ENCODE results near the gene IL37.
"Not testable (repeated sequence)": the region's sequence is repeated elsewhere in the genome, so short reads cannot be mapped to it uniquely, and the experiment has no call there.

IL37 gene

GRCh38 chr2:112923237-112923966 lies 12.4 kb downstream of the IL37 start:
- H3K4me1 Mint-ChIP-seq = peaks cover 11 to 12% of the 10 kb centered on the region in 2 donors
- no peaks in the 10 kb centered on the region for H3K27me3 Mint-ChIP-seq
- H3K9me3 Mint-ChIP-seq = peaks cover 0 to 4% of the 10 kb centered on the region in 2 donors
- no peak for DNase-seq
- no peak overlapping the region for H3K27ac Mint-ChIP-seq
- H3K4me3 Mint-ChIP-seq = no peak overlapping the region
- no peaks in the 10 kb centered on the region for H3K36me3 Mint-ChIP-seq
- no peak for ATAC-seq (replicated peaks)

GRCh38 chr2:112923967-112924338 lies 13.0 kb downstream of the IL37 start:
- Mint-ChIP-seq H3K4me3 (no peak overlapping the region), H3K27ac (no peak overlapping the region), H3K36me3 (no peaks in the 10 kb centered on the region), H3K9me3 (peaks cover 0 to 4% of the 10 kb centered on the region in 2 donors), H3K4me1 (peaks cover 11 to 12% of the 10 kb centered on the region in 2 donors), H3K27me3 (no peaks in the 10 kb centered on the region)
- ATAC-seq (replicated peaks) = no peak
- no peak for DNase-seq

GRCh38 chr2:112924360-112924759 lies 13.4 kb downstream of the IL37 start:
- no peak overlapping the region for H3K4me3 Mint-ChIP-seq
- DNase-seq (no peak), ATAC-seq (replicated peaks) (peak in 1 of 2 donors; percentile 31)
- peaks cover 11 to 12% of the 10 kb centered on the region in 2 donors for H3K4me1 Mint-ChIP-seq
- no peak overlapping the region for H3K27ac Mint-ChIP-seq
- no peaks in the 10 kb centered on the region for H3K27me3 Mint-ChIP-seq
- peaks cover 0 to 4% of the 10 kb centered on the region in 2 donors for H3K9me3 Mint-ChIP-seq
- H3K36me3 Mint-ChIP-seq = no peaks in the 10 kb centered on the region

- DNase-seq (no peak), ATAC-seq (replicated peaks) (no peak)
- Mint-ChIP-seq H3K36me3 (no peaks in the 10 kb centered on the region), H3K9me3 (peaks cover 0 to 1% of the 10 kb centered on the region in 2 donors), H3K4me3 (no peak overlapping the region), H3K4me1 (peaks cover 11 to 12% of the 10 kb centered on the region in 2 donors), H3K27me3 (no peaks in the 10 kb centered on the region), H3K27ac (no peak overlapping the region)
Observed at GRCh38 chr2:112924821-112925220, 13.9 kb downstream of the IL37 start.

GRCh38 chr2:112926707-112927106 lies 15.7 kb downstream of the IL37 start:
- Mint-ChIP-seq H3K4me1 (peaks cover 9 to 12% of the 10 kb centered on the region in 2 donors), H3K27me3 (no peaks in the 10 kb centered on the region), H3K36me3 (no peaks in the 10 kb centered on the region), H3K4me3 (no peak overlapping the region), H3K9me3 (no peaks in the 10 kb centered on the region), H3K27ac (no peak overlapping the region)
- no peak for ATAC-seq (replicated peaks)
- DNase-seq = no peak

- no peak overlapping the region for H3K4me3 Mint-ChIP-seq
Observed at GRCh38 chr2:112927745-112928144, 16.8 kb downstream of the IL37 start.

GRCh38 chr2:112933261-112933660 lies 22.3 kb downstream of the IL37 start:
- no peak for ATAC-seq (replicated peaks)
- no peaks in the 10 kb centered on the region for H3K36me3 Mint-ChIP-seq

More at GRCh38 chr2:112927745-112928144, 16.8 kb downstream of the IL37 start:
- no peak for ATAC-seq (replicated peaks)
- Mint-ChIP-seq H3K27me3 (no peaks in the 10 kb centered on the region), H3K9me3 (no peaks in the 10 kb centered on the region), H3K36me3 (no peaks in the 10 kb centered on the region), H3K27ac (no peak overlapping the region), H3K4me1 (peaks cover 9 to 12% of the 10 kb centered on the region in 2 donors)
- no peak for DNase-seq

GRCh38 chr2:112934117-112934516 lies 23.2 kb downstream of the IL37 start:
- not testable (repeated sequence) for H3K27me3 Mint-ChIP-seq; H3K36me3 Mint-ChIP-seq; ATAC-seq (replicated peaks); H3K9me3 Mint-ChIP-seq; H3K4me3 Mint-ChIP-seq; DNase-seq; H3K4me1 Mint-ChIP-seq; H3K27ac Mint-ChIP-seq

More at GRCh38 chr2:112933261-112933660, 22.3 kb downstream of the IL37 start:
- no peak for DNase-seq
- no peaks in the 10 kb centered on the region for H3K4me1 Mint-ChIP-seq
- H3K27ac Mint-ChIP-seq = no peak overlapping the region
- no peaks in the 10 kb centered on the region for H3K9me3 Mint-ChIP-seq
- H3K27me3 Mint-ChIP-seq = peaks cover 0 to 6% of the 10 kb centered on the region in 2 donors
- no peak overlapping the region for H3K4me3 Mint-ChIP-seq

GRCh38 chr2:112936927-112937232 lies 25.9 kb downstream of the IL37 start:
- H3K4me3 Mint-ChIP-seq = no peak overlapping the region
- no peak for DNase-seq
- H3K9me3 Mint-ChIP-seq = no peaks in the 10 kb centered on the region
- no peaks in the 10 kb centered on the region for H3K4me1 Mint-ChIP-seq
- no peak for ATAC-seq (replicated peaks)
- no peak overlapping the region for H3K27ac Mint-ChIP-seq
- no peaks in the 10 kb centered on the region for H3K36me3 Mint-ChIP-seq
- H3K27me3 Mint-ChIP-seq = peaks cover 0 to 6% of the 10 kb centered on the region in 2 donors

GRCh38 chr2:112938904-112939303 lies 27.9 kb downstream of the IL37 start:
- no peak for DNase-seq
- Mint-ChIP-seq H3K36me3 (no peaks in the 10 kb centered on the region), H3K27ac (no peak overlapping the region), H3K27me3 (peaks cover 5 to 6% of the 10 kb centered on the region in 2 donors), H3K9me3 (no peaks in the 10 kb centered on the region), H3K4me1 (no peaks in the 10 kb centered on the region), H3K4me3 (no peak overlapping the region)
- no peak for ATAC-seq (replicated peaks)

GRCh38 chr2:112939425-112939824 lies 28.5 kb downstream of the IL37 start:
- DNase-seq (no peak), ATAC-seq (replicated peaks) (no peak)
- Mint-ChIP-seq H3K27me3 (peaks cover 5 to 6% of the 10 kb centered on the region in 2 donors), H3K4me3 (no peak overlapping the region), H3K27ac (no peak overlapping the region), H3K4me1 (no peaks in the 10 kb centered on the region), H3K36me3 (no peaks in the 10 kb centered on the region), H3K9me3 (no peaks in the 10 kb centered on the region)

GRCh38 chr2:112940859-112941625 lies 30.1 kb downstream of the IL37 start:
- ATAC-seq (replicated peaks) (no peak), DNase-seq (no peak)
- no peak overlapping the region for H3K4me3 Mint-ChIP-seq
- no peak overlapping the region for H3K27ac Mint-ChIP-seq
- peaks cover 0 to 1% of the 10 kb centered on the region in 2 donors for H3K9me3 Mint-ChIP-seq
- no peaks in the 10 kb centered on the region for H3K4me1 Mint-ChIP-seq
- no peaks in the 10 kb centered on the region for H3K36me3 Mint-ChIP-seq
- peaks cover 5 to 6% of the 10 kb centered on the region in 2 donors for H3K27me3 Mint-ChIP-seq

- H3K4me1 Mint-ChIP-seq = no peaks in the 10 kb centered on the region
- no peaks in the 10 kb centered on the region for H3K36me3 Mint-ChIP-seq
- H3K9me3 Mint-ChIP-seq = peaks cover 0 to 1% of the 10 kb centered on the region in 2 donors
- peaks cover 0 to 5% of the 10 kb centered on the region in 2 donors for H3K27me3 Mint-ChIP-seq
- no peak overlapping the region for H3K4me3 Mint-ChIP-seq
- ATAC-seq (replicated peaks) (peak; percentile 98 to 99), DNase-seq (peak; percentile 57)
- H3K27ac Mint-ChIP-seq = no peak overlapping the region
Observed at GRCh38 chr2:112941753-112942653, 31.0 kb downstream of the IL37 start.

GRCh38 chr2:112942654-112943002 lies 31.7 kb downstream of the IL37 start:
- ATAC-seq (replicated peaks) = no peak
- peaks cover 0 to 1% of the 10 kb centered on the region in 2 donors for H3K9me3 Mint-ChIP-seq
- H3K27me3 Mint-ChIP-seq = peaks cover 0 to 5% of the 10 kb centered on the region in 2 donors
- H3K4me1 Mint-ChIP-seq = no peaks in the 10 kb centered on the region
- DNase-seq = no peak
- H3K4me3 Mint-ChIP-seq = no peak overlapping the region
- no peaks in the 10 kb centered on the region for H3K36me3 Mint-ChIP-seq
- H3K27ac Mint-ChIP-seq = no peak overlapping the region

Data from stimulated activated naive B cell treated with anti-CD40 and anti-IgM and Interleukin-4, amounts not matched to agents 10 μg/mL and 1 μg/mL and 100 μg/mL, for 72 hours (primary cell).